SKM-1 treated with dmso at 0.1 percent for 144 hours (cell line): ENCODE results near the gene MARVELD2.

Source experiments
- DNase-seq: peaks from one replicate; lab custom pipeline; 2025; ENCODE audit not compliant: unreplicated experiment; lab: John Stamatoyannopoulos, UW

The MARVELD2 gene

GRCh38 chr5:69491838-69492390 is 77.0 kb downstream of the MARVELD2 start:
- DNase-seq, result no peak

- DNase-seq, result peak; percentile 45
Observed at GRCh38 chr5:69492391-69492922, 77.5 kb downstream of the MARVELD2 start, which contains the start of gene OCLN. Gene OCLN, plus strand, starts transcription at chr5:69492790. Its CDS starts 11,455 bp downstream, at chr5:69504245.

GRCh38 chr5:69492923-69493395 is 78.0 kb downstream of the MARVELD2 start:
- DNase-seq, result no peak

GRCh38 chr5:69493396-69494133 is 78.6 kb downstream of the MARVELD2 start:
- DNase-seq, result no peak
